K562 (cell line): Measurements from ENCODE around the gene LAMA3. TPM values are rescaled to one million over a fixed set of nuclear protein-coding genes. Genes with fewer than 3 reads are reported as not detected.

Source experiments
- ATAC-seq: fragments of 200-7000 bp; cut with Tn5 transposase; 3 replicates; pipeline ENCODE4 v1.9.1; 2020; ENCODE audit warnings: moderate library complexity
- BruUV-seq: library from RNA; stranded (reverse); fragments of 400-500 nt; replicated peaks from 2 replicates; lab custom pipeline; 2021; lab: Mats Ljungman, UMichigan
- CTCF ChIA-PET: fragments of 300-600 bp; formaldehyde crosslinking; extraction: SDS; loops from one replicate; lab custom pipeline; 2021; ENCODE audit warnings: low intra/inter-chr PET ratio; lab: Yijun Ruan, JAX
- POLR2A ChIA-PET: fragments of 300-600, 350-650 bp; sonication (Branson Sonifier 250); formaldehyde crosslinking; extraction: SDS; loops from one replicate; lab custom pipeline; 2021; ENCODE audit warnings: antibody characterized with exemption, inconsistent platforms; lab: Yijun Ruan, JAX
- DNase-seq, 4 experiments: peaks; one replicate each; pipeline versions ENCODE4 v3.0.0 to v3.0.0-alpha.2; 2011 to 2018; ENCODE audit warnings: low spot score in 3 of 4, mixed read lengths in 3 of 4; ENCODE audit errors: extremely low read depth in 1 of 4
- FAIRE-seq: peaks from 2 replicates; lab custom pipeline; 2011; peaks lifted over from hg19 to GRCh38; lab: Jason Lieb, UNC
- H2AFZ ChIP-seq: 2 replicates; pipeline ENCODE4 v1.6.0; 2011; ENCODE audit warnings: low read depth, low read length, control low read depth, inconsistent platforms
- H3K27ac ChIP-seq: fragments of 200-600 bp; 3 replicates; pipeline ENCODE4 v1.8.0; 2011; ENCODE audit warnings: low read depth, mild to moderate bottlenecking, control low read depth, inconsistent platforms, low read length, moderate library complexity, mixed read lengths; ENCODE audit errors: extremely low read depth
- H3K27me3 ChIP-seq, 2 experiments: fragments of 300-600 bp in 1 of 2; 2 replicates in 1 of 2; 3 replicates in 1 of 2; pipeline versions ENCODE4 v1.6.0 to v1.8.0; 2011; ENCODE audit warnings: inconsistent platforms in 2 of 2, low read length in 2 of 2, mild to moderate bottlenecking in 1 of 2, mixed read lengths in 1 of 2, moderate library complexity in 1 of 2; ENCODE audit not compliant: control insufficient read depth in 2 of 2, insufficient read depth in 2 of 2
- H3K36me3 ChIP-seq: fragments of 300-600 bp; 3 replicates; pipeline ENCODE4 v1.8.0; 2011; ENCODE audit warnings: mild to moderate bottlenecking, low read length, inconsistent platforms; ENCODE audit not compliant: control insufficient read depth, insufficient read depth
- H3K4me1 ChIP-seq, 2 experiments: fragments of 200-600 bp in 1 of 2; replicated peaks in 1 of 2; 2 replicates in 1 of 2; 3 replicates in 1 of 2; pipeline versions ENCODE4 v1.5.1 to v1.8.0; 2011; ENCODE audit warnings: inconsistent platforms in 2 of 2, low read length in 2 of 2, mild to moderate bottlenecking in 1 of 2, mixed read lengths in 1 of 2, moderate library complexity in 1 of 2; ENCODE audit not compliant: control insufficient read depth in 2 of 2, insufficient read depth in 2 of 2
- H3K4me2 ChIP-seq: 2 replicates; pipeline ENCODE4 v1.6.1; 2011; ENCODE audit warnings: low read length, control low read depth, inconsistent platforms, mixed read lengths; ENCODE audit not compliant: insufficient read depth
- H3K4me3 ChIP-seq: fragments of 200-600 bp; sonication (generic), shearing (Covaris generic); 2 replicates; pipeline ENCODE4 v1.5.1; 2016; ENCODE audit warnings: control low read depth, inconsistent platforms
- H3K79me2 ChIP-seq: fragments of 200-600 bp; 3 replicates; pipeline ENCODE4 v1.8.0; 2011; ENCODE audit warnings: low read length, inconsistent platforms; ENCODE audit not compliant: control insufficient read depth, insufficient read depth
- H3K9ac ChIP-seq, 2 experiments: 2 replicates each; pipeline versions ENCODE4 v1.6.0 to v1.6.1; 2011; ENCODE audit warnings: low read depth in 2 of 2, low read length in 2 of 2, control low read depth in 1 of 2, inconsistent platforms in 1 of 2, mild to moderate bottlenecking in 1 of 2, mixed read lengths in 1 of 2; ENCODE audit not compliant: insufficient read depth in 1 of 2
- H3K9me1 ChIP-seq: one replicate; pipeline ENCODE4 v1.6.0; 2011; ENCODE audit warnings: inconsistent platforms, mild to moderate bottlenecking, low read length, moderate library complexity; ENCODE audit not compliant: control insufficient read depth, insufficient read depth
- H3K9me3 ChIP-seq: replicated peaks from 2 replicates; pipeline ENCODE4 v1.5.1; 2011; ENCODE audit warnings: low read depth, low read length, inconsistent platforms; ENCODE audit not compliant: control insufficient read depth, insufficient read depth
- H4K20me1 ChIP-seq: replicated peaks from 2 replicates; pipeline ENCODE4 v1.6.1; 2011; ENCODE audit warnings: low read length, inconsistent platforms, mixed read lengths; ENCODE audit not compliant: control insufficient read depth, insufficient read depth
- E2F3 ChIP-seq: fragments of 250-450 bp; sonication (Bioruptor Pico); IDR thresholded peaks from 2 replicates; pipeline ENCODE4 v1.4.0; 2020; ENCODE audit warnings: mild to moderate bottlenecking
- ILK ChIP-seq: fragments of 450-650 bp; IDR thresholded peaks from 2 replicates; pipeline ENCODE4 v1.6.1; 2016; ENCODE audit warnings: missing genetic modification characterization, low read depth, mild to moderate bottlenecking, missing compliant biosample characterization, moderate library complexity, borderline replicate concordance
- MEIS2 ChIP-seq: fragments of 450-650 bp; IDR thresholded peaks from 2 replicates; pipeline ENCODE4 v1.6.1; 2014; ENCODE audit warnings: mild to moderate bottlenecking; ENCODE audit not compliant: partially characterized antibody
- MIER1 ChIP-seq: fragments of 450-650 bp; IDR thresholded peaks from 2 replicates; pipeline ENCODE4 v1.6.1; 2016; ENCODE audit warnings: antibody characterized with exemption, mild to moderate bottlenecking, low read depth
- NR2C1 ChIP-seq, 2 experiments: fragments of 450-650 bp; IDR thresholded peaks; 2 replicates each; pipeline ENCODE4 v1.6.1; 2017; ENCODE audit warnings: mild to moderate bottlenecking in 2 of 2, antibody characterized with exemption in 1 of 2, inconsistent platforms in 1 of 2, missing compliant biosample characterization in 1 of 2, missing genetic modification characterization in 1 of 2
- PHB2 ChIP-seq: fragments of 450-650 bp; IDR thresholded peaks from 2 replicates; pipeline ENCODE4 v1.6.1; 2017; ENCODE audit warnings: low read depth
- POLR3A ChIP-seq: IDR thresholded peaks from 2 replicates; pipeline ENCODE4 v1.6.1; 2011; ENCODE audit warnings: borderline replicate concordance, mild to moderate bottlenecking, moderate library complexity; ENCODE audit not compliant: insufficient read length, insufficient read depth; ENCODE audit errors: extremely low read depth
- RBM22 ChIP-seq: fragments of 200-400 bp; formaldehyde crosslinking; IDR thresholded peaks from 2 replicates; pipeline ENCODE4 v1.6.1; 2018; ENCODE audit warnings: low read length, low read depth; ENCODE audit not compliant: poor library complexity, severe bottlenecking
- RBM25 ChIP-seq: fragments of 200-400 bp; formaldehyde crosslinking; IDR thresholded peaks from 2 replicates; pipeline ENCODE4 v1.6.1; 2018; ENCODE audit warnings: low read length, low read depth, moderate library complexity; ENCODE audit not compliant: severe bottlenecking
- SAP30 ChIP-seq: fragments of 200-600 bp; sonication (generic); IDR thresholded peaks from 2 replicates; pipeline ENCODE4 v1.6.1; 2012; ENCODE audit warnings: borderline replicate concordance, low read depth, mild to moderate bottlenecking, moderate library complexity, low read length, control low read depth, inconsistent platforms; ENCODE audit not compliant: insufficient read depth, poor library complexity, severe bottlenecking
- SMAD4 ChIP-seq: fragments of 250-450 bp; sonication (Bioruptor Pico); conservative IDR thresholded peaks from 2 replicates; pipeline ENCODE4 v1.8.0; 2021; ENCODE audit warnings: inconsistent platforms, mild to moderate bottlenecking, moderate library complexity
- SMARCA5 ChIP-seq: fragments of 450-650 bp; IDR thresholded peaks from 2 replicates; pipeline ENCODE4 v1.6.1; 2016
- TARDBP ChIP-seq: fragments of 450-650 bp; IDR thresholded peaks from 2 replicates; pipeline ENCODE4 v1.6.1; 2016
- ZNF274 ChIP-seq: IDR thresholded peaks from 2 replicates; pipeline ENCODE4 v1.6.1; 2011; ENCODE audit warnings: low read depth, mild to moderate bottlenecking, low read length, moderate library complexity, borderline replicate concordance
- WGBS: fragments of 100-300 bp; shearing (Covaris generic); methylation state at CpG from one replicate; pipeline ENCODE4 v1.1.6; 2016; ENCODE audit warnings: low coverage, mixed read lengths; ENCODE audit not compliant: insufficient coverage; ENCODE audit errors: missing lambda C conversion rate; 5-methylcytosine and 5-hydroxymethylcytosine counted together
- in situ Hi-C: fragments of 300-500 bp; cut with MboI; formaldehyde crosslinking; loops from 4 replicates; pipeline ENCODE4 v1.15.0; 2018; ENCODE audit warnings: inconsistent platforms, mixed read lengths
- intact Hi-C: fragments of 100-400 bp; cut with micrococcal nuclease; formaldehyde crosslinking; loops from 2 replicates; pipeline ENCODE4 v1.14.2; 2022
- polyA plus RNA-seq, 8 experiments: library from polyadenylated mRNA; depleted of rRNA in 4 of 8; stranded (reverse) in 5 of 8; unstranded in 3 of 8; fragments of >200 nt; fragmentation: Nextera tagmentation in 2 of 8; fragmentation: Illumina TruSeq in 1 of 8; extraction: Ambion mirVana in 2 of 8; extraction: Trizol in 1 of 8; gene quantifications; 2 replicates each; pipeline versions ENCODE4 v1.2.1 to v1.2.3, GENCODE V29; 2011 to 2014; ENCODE audit warnings: inconsistent platforms in 1 of 8, missing spikeins in 1 of 8
- total RNA-seq, 7 experiments: library from RNA; depleted of rRNA in 6 of 7; stranded (reverse); fragments of >200 nt in 6 of 7; fragmentation: Illumina TruSeq in 2 of 7; extraction: Trizol in 2 of 7; gene quantifications; 2 replicates each; pipeline versions ENCODE4 v1.2.1 to v1.2.3, GENCODE V29; 2011 to 2021; ENCODE audit warnings: low replicate concordance in 1 of 7
- TF ChIP-seq, protein P1 (sequence below), 2 experiments: fragments of 200-800 bp in 1 of 2; sonication (Bioruptor generic) in 1 of 2; sonication (generic) in 1 of 2; formaldehyde crosslinking in 1 of 2; IDR thresholded peaks in 1 of 2; conservative IDR thresholded peaks in 1 of 2; 2 replicates each; pipeline versions ENCODE4 v1.5.0 to v1.6.1; 2016 to 2020; ENCODE audit warnings: missing compliant biosample characterization in 1 of 2, missing genetic modification characterization in 1 of 2, missing genetic modification reagents in 1 of 2
- TF ChIP-seq, protein P2 (sequence below), 2 experiments: IDR thresholded peaks; 2 replicates each; pipeline ENCODE4 v1.6.1; 2012; ENCODE audit warnings: improper control_type of control experiment in 2 of 2, low read depth in 2 of 2, low read length in 2 of 2, borderline replicate concordance in 1 of 2

Gene LAMA3
- total and polyA plus RNA-seq, 9 of the 15 experiments (the other 6 are each of a cell fraction or from before 2014, with no cell fraction given) = 0.07 TPM; not detected in 8

DNA sequence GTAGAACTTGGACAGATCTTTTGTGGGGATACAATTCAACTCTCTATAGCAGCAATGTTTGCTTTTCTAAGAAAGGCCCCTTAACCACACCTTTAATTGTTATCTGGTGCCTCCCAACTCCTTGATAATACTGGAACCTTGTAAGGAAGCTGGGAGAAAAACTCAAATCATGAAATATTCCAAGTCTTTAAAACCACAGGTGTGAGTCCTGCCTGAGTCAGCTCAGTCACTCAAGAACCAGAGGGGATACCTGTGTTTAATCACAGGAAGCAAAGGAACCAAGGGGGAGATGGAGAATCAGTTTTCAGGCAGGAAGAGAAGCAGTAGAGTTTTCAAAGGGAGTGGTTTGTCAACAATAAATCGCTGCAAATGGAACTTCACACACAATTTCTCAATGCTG is 159.9 kb downstream of the LAMA3 start:
- no peaks in the 10 kb centered on the region for H3K9me3 ChIP-seq
- no TSS peak for BruUV-seq
- CTCF ChIA-PET = no interaction called here
- no peaks in the 10 kb centered on the region for H3K36me3 ChIP-seq
- in situ Hi-C loops (no loop called here), intact Hi-C loops (no loop called here)
- H2AFZ ChIP-seq = no peak overlapping the region
- no peak for FAIRE-seq
- H3K79me2 ChIP-seq = no peaks in the 10 kb centered on the region
- no peak for ATAC-seq
- DNase-seq = no peak
- peaks cover 6% of the 10 kb centered on the region for H3K9me1 ChIP-seq
- no peaks in the 10 kb centered on the region; a peak in 1 of 5 replicates for H3K4me1 ChIP-seq
- WGBS = 0% methylated on average over 1 of the region's 1 CpG
- no peaks in the 10 kb centered on the region; the same call in 1 of the 2 replicates for H4K20me1 ChIP-seq
- POLR2A ChIA-PET = interaction anchor here (0.7 kb wide), 1 partner anchor 328 kb away, joined by 3 read pairs; no protein-coding TSS in a partner anchor
- peaks cover 0 to 20% of the 10 kb centered on the region in 2 experiments; a peak in 2 of 5 replicates for H3K27me3 ChIP-seq
- H3K27ac ChIP-seq = no peak overlapping the region
- no peak for TF ChIP-seq SMARCA5
- no peak for TF ChIP-seq SAP30
- TF ChIP-seq MIER1 = no peak
- TF ChIP-seq, protein P1, sequence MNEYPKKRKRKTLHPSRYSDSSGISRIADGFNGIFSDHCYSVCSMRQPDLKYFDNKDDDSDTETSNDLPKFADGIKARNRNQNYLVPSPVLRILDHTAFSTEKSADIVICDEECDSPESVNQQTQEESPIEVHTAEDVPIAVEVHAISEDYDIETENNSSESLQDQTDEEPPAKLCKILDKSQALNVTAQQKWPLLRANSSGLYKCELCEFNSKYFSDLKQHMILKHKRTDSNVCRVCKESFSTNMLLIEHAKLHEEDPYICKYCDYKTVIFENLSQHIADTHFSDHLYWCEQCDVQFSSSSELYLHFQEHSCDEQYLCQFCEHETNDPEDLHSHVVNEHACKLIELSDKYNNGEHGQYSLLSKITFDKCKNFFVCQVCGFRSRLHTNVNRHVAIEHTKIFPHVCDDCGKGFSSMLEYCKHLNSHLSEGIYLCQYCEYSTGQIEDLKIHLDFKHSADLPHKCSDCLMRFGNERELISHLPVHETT (CRISPR knock-in tag; conservative IDR thresholded peaks at IDR 0.05 in 1 of 2, IDR thresholded peaks at IDR 0.05 in 1 of 2) = no peak
- no peak for TF ChIP-seq PHB2
- no peak for TF ChIP-seq TARDBP
- TF ChIP-seq, protein P2, sequence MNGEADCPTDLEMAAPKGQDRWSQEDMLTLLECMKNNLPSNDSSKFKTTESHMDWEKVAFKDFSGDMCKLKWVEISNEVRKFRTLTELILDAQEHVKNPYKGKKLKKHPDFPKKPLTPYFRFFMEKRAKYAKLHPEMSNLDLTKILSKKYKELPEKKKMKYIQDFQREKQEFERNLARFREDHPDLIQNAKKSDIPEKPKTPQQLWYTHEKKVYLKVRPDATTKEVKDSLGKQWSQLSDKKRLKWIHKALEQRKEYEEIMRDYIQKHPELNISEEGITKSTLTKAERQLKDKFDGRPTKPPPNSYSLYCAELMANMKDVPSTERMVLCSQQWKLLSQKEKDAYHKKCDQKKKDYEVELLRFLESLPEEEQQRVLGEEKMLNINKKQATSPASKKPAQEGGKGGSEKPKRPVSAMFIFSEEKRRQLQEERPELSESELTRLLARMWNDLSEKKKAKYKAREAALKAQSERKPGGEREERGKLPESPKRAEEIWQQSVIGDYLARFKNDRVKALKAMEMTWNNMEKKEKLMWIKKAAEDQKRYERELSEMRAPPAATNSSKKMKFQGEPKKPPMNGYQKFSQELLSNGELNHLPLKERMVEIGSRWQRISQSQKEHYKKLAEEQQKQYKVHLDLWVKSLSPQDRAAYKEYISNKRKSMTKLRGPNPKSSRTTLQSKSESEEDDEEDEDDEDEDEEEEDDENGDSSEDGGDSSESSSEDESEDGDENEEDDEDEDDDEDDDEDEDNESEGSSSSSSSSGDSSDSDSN (IDR thresholded peaks at IDR 0.05; ENCODE audit: borderline replicate concordance in 1 of 2, low read depth in 2 of 2, low read length in 2 of 2) = no peak
- no peak for TF ChIP-seq MEIS2
- no peak for TF ChIP-seq E2F3
- no peak for TF ChIP-seq RBM22
- no peak for TF ChIP-seq ZNF274
- TF ChIP-seq SMAD4 (CRISPR knock-in tag) = no peak
- no peak for TF ChIP-seq ILK
- TF ChIP-seq RBM25 = no peak
- TF ChIP-seq POLR3A = no peak
- no peak for TF ChIP-seq NR2C1 (IDR thresholded peaks at IDR 0.05)
- no peak for TF ChIP-seq NR2C1 (tag; IDR thresholded peaks at IDR 0.05)
- no peak overlapping the region for H3K4me2 ChIP-seq
- H3K4me3 ChIP-seq = no peak overlapping the region
- H3K9ac ChIP-seq = no peak overlapping the region
